Measurements from ENCODE around the gene CRYBG1. TPM values are rescaled to one million over a fixed set of nuclear protein-coding genes. Genes with fewer than 3 reads are reported as not detected.

The CRYBG1 gene
- total and polyA plus RNA-seq, 10 of the 15 experiments (the other 5 are each of a cell fraction or from before 2014, with no cell fraction given): 6.5 to 57.0 (median 25.2) TPM

- TF ChIP-seq SPI1 (IDR thresholded peaks at IDR 0.05; ENCODE audit: borderline replicate concordance, insufficient read depth, low read depth, low read length) (peak; percentile 78), MEF2A (IDR thresholded peaks at IDR 0.05; ENCODE audit: insufficient read depth, low read depth, low read length) (no peak), TARDBP (IDR thresholded peaks at IDR 0.05; ENCODE audit: borderline replicate concordance) (peak; percentile 84; the same call in 1 of the 2 replicates), ZBTB4 (CRISPR knock-in tag; IDR thresholded peaks at IDR 0.05) (no peak), ZZZ3 (IDR thresholded peaks at IDR 0.05; ENCODE audit: control insufficient read depth, insufficient read length, low read depth) (no peak), USF1 (IDR thresholded peaks at IDR 0.05; ENCODE audit: borderline replicate concordance, extremely low read length, insufficient read depth, low read depth, low read length) (peak; percentile 96), SMAD1 (IDR thresholded peaks at IDR 0.05; ENCODE audit: low read depth, partially characterized antibody) (peak; percentile 10), FOXM1 (IDR thresholded peaks at IDR 0.05; ENCODE audit: low read depth, low read length) (no peak), CHD1 (IDR thresholded peaks at IDR 0.05; ENCODE audit: low read depth, low read length) (no peak), FOS (IDR thresholded peaks at IDR 0.05; ENCODE audit: borderline replicate concordance, extremely low read depth, insufficient read length) (no peak), IKZF1 (conservative IDR thresholded peaks at IDR 0.05) (peak; percentile 92), MLLT1 (IDR thresholded peaks at IDR 0.05) (peak; percentile 90), SUPT20H (IDR thresholded peaks at IDR 0.05; ENCODE audit: borderline replicate concordance, control insufficient read depth, low read depth, low read length) (no peak), CBX5 (IDR thresholded peaks at IDR 0.05; ENCODE audit: low read depth) (peak; percentile 87; the same call in 1 of the 2 replicates), TCF12 (IDR thresholded peaks at IDR 0.05; ENCODE audit: low read depth, low read length) (peak; percentile 55; the same call in 1 of the 2 replicates), E2F8 (IDR thresholded peaks at IDR 0.05; ENCODE audit: low read depth, partially characterized antibody) (peak; percentile 80), CHD4 (IDR thresholded peaks at IDR 0.05) (0 out of 2 replicates have a peak, but pooled peaks have one; percentile 25), E2F4 (IDR thresholded peaks at IDR 0.05; ENCODE audit: low read depth, low read length) (no peak)
These were observed 35.0 kb upstream of the CRYBG1 start, which contains the start of gene ATG5 (continued) for GRCh38 chr6:106325336-106326178.
